Ishikawa (cell line): ENCODE measurements around the gene E2F3.
A peak's percentile ranks its signal among the peaks of the same experiment; 100 is the strongest.

Source experiments
- CEBPB ChIP-seq: IDR thresholded peaks from 2 replicates; pipeline ENCODE4 v1.6.1; 2012
- EGR1 ChIP-seq: IDR thresholded peaks from 2 replicates; pipeline ENCODE4 v1.6.1; 2012
- EP300 ChIP-seq: IDR thresholded peaks from 2 replicates; pipeline ENCODE4 v1.6.1; 2012; ENCODE audit warnings: borderline replicate concordance
- REST ChIP-seq: IDR thresholded peaks from 2 replicates; pipeline ENCODE4 v1.6.1; 2012; ENCODE audit warnings: low read depth, mild to moderate bottlenecking
- TEAD4 ChIP-seq: IDR thresholded peaks from 2 replicates; pipeline ENCODE4 v1.6.1; 2012
- YY1 ChIP-seq: IDR thresholded peaks from 2 replicates; pipeline ENCODE4 v1.6.1; 2012; ENCODE audit warnings: low read depth
- TF ChIP-seq, protein P1 (sequence below): IDR thresholded peaks from 2 replicates; pipeline ENCODE4 v1.6.1; 2012

GRCh38 chr6:20400456-20401204 lies 1.0 kb upstream of the E2F3 start:
- TF ChIP-seq REST (no peak), EP300 (no peak), YY1 (no peak), EGR1 (no peak), TEAD4 (0 out of 2 replicates have a peak, but pooled peaks have one; percentile 15), CEBPB (no peak)
- TF ChIP-seq, protein P1, sequence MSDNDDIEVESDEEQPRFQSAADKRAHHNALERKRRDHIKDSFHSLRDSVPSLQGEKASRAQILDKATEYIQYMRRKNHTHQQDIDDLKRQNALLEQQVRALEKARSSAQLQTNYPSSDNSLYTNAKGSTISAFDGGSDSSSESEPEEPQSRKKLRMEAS: no peak
